CD4-positive, alpha-beta memory T cell (primary cell): ENCODE data around the gene FLYWCH2. TPM values are rescaled to one million over a fixed set of nuclear protein-coding genes. Genes with fewer than 3 reads are reported as not detected.

Source experiments
- CTCF ChIA-PET: fragments of 350-600 bp; sonication (Branson Sonifier 250); formaldehyde crosslinking; loops from one replicate; lab custom pipeline; 2021; ENCODE audit warnings: inconsistent platforms; ENCODE audit not compliant: partially characterized antibody; lab: Charles Lee
- POLR2A ChIA-PET: fragments of 350-600 bp; sonication (Branson Sonifier 250); formaldehyde crosslinking; loops from one replicate; lab custom pipeline; 2021; ENCODE audit not compliant: partially characterized antibody; lab: Charles Lee
- DNase-seq, 5 donors: peaks; one replicate each; pipeline versions ENCODE4 v3.0.0 to v3.0.0-alpha.2; 2020 to 2022; ENCODE audit warnings: mixed read lengths in 1 of 5
- H3K27ac ChIP-seq: one replicate; pipeline ENCODE4 v1.7.0; 2013; ENCODE audit warnings: low read depth, low read length
- H3K27me3 ChIP-seq: 2 replicates; pipeline ENCODE4 v1.7.0; 2013; ENCODE audit warnings: mild to moderate bottlenecking, low read length, moderate library complexity; ENCODE audit not compliant: insufficient read depth
- H3K36me3 ChIP-seq: 2 replicates; pipeline ENCODE4 v1.7.0; 2013; ENCODE audit warnings: mild to moderate bottlenecking, low read length, moderate library complexity; ENCODE audit not compliant: insufficient read depth
- H3K4me1 ChIP-seq: 2 replicates; pipeline ENCODE4 v1.7.0; 2013; ENCODE audit warnings: mild to moderate bottlenecking, low read length, moderate library complexity; ENCODE audit not compliant: insufficient read depth
- H3K4me3 ChIP-seq, 2 donors: one replicate each; pipeline ENCODE4 v1.7.0; 2013; ENCODE audit warnings: low read length in 2 of 2, mild to moderate bottlenecking in 1 of 2
- H3K9me3 ChIP-seq, 2 donors: one replicate each; pipeline ENCODE4 v1.7.0; 2013; ENCODE audit warnings: low read length in 2 of 2, control low read depth in 1 of 2; ENCODE audit not compliant: control insufficient read depth in 1 of 2
- H3K27ac Mint-ChIP-seq, 7 donors: one replicate each; pipeline ENCODE4 v1.8.0; 2020 to 2021; ENCODE audit warnings: mixed read lengths in 7 of 7, mild to moderate bottlenecking in 6 of 7, inconsistent platforms in 3 of 7, moderate library complexity in 3 of 7
- H3K27me3 Mint-ChIP-seq, 2 donors: one replicate each; pipeline ENCODE4 v1.8.0; 2020 to 2021; ENCODE audit warnings: mixed read lengths in 2 of 2
- H3K36me3 Mint-ChIP-seq, 2 donors: one replicate each; pipeline ENCODE4 v1.8.0; 2020 to 2021; ENCODE audit warnings: mixed read lengths in 2 of 2, inconsistent platforms in 1 of 2, mild to moderate bottlenecking in 1 of 2
- H3K4me1 Mint-ChIP-seq, 4 donors: one replicate each; pipeline ENCODE4 v1.8.0; 2020 to 2021; ENCODE audit warnings: mixed read lengths in 4 of 4, mild to moderate bottlenecking in 1 of 4
- H3K4me3 Mint-ChIP-seq, 8 donors: one replicate each; pipeline ENCODE4 v1.8.0; 2020 to 2021; ENCODE audit warnings: mixed read lengths in 8 of 8, mild to moderate bottlenecking in 7 of 8, moderate library complexity in 6 of 8, inconsistent platforms in 3 of 8
- H3K9me3 Mint-ChIP-seq, 8 donors: one replicate each; pipeline ENCODE4 v1.8.0; 2020 to 2021; ENCODE audit warnings: mixed read lengths in 8 of 8, mild to moderate bottlenecking in 5 of 8, inconsistent platforms in 3 of 8, moderate library complexity in 1 of 8
- intact Hi-C: fragments of 100-400 bp; cut with micrococcal nuclease; formaldehyde crosslinking; loops from one replicate; pipeline ENCODE4 v1.15.1; 2023
- polyA plus RNA-seq, 2 donors: library from polyadenylated mRNA; unstranded; fragments of 300-500 nt; fragmentation: Illumina TruSeq; gene quantifications; one replicate each; pipeline ENCODE4 v1.2.3, GENCODE V29; 2021
- total RNA-seq, 2 experiments: library from RNA; stranded (reverse); gene quantifications; one replicate each; pipeline ENCODE4 v1.2.3, GENCODE V29; 2021

FLYWCH2 gene
- total and polyA plus RNA-seq, 4 experiments from 2014 or later, result 21.1 to 27.1 (median 23.7) TPM

DNA sequence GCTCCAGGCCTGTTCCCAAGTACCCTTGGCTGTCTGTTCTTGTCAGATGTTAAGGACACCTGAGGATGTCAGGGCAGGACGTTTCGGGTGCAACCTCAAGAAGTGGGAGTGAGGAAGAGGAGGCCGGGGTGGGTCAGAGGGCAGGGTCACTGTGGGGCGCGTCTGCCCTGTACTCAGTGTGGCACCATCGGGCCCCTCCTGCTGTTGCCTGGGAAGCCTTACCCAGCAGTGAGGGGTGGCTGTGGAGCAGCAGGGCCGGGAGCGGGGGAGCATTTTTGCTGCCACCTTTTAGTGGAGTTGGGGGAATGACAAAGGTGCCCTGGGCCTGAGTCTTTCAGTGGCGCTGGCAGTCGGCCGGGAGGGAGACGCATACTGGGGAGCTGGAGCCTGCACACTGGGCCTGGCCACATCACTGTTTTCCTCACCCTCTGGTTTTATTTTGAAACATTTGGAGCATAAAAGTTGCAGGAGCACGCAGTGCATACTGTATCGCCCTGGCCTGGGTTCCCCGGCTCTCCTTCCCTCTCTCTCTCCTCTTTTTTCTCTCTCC lies 17.6 kb downstream of the FLYWCH2 start:
- intact Hi-C loops, result loop anchor here (10.0 kb wide), 1 partner anchor 124 kb away; the partner anchor contains the start of genes HCFC1R1, THOC6 and TNFRSF12A
- ChIA-PET POLR2A (no interaction called here), CTCF (interaction anchor here (3.6 kb wide), 1 partner anchor 19 kb away, joined by 30 read pairs; no protein-coding TSS in a partner anchor)
- Histone ChIP-seq H3K27me3 (no peaks in the 10 kb centered on the region), H3K27ac (no peak overlapping the region), H3K9me3 (no peaks in the 10 kb centered on the region), H3K4me3 (no peak overlapping the region), H3K36me3 (no peaks in the 10 kb centered on the region), H3K4me1 (peaks cover 5% of the 10 kb centered on the region)
- H3K27ac Mint-ChIP-seq, result no peak overlapping the region
- peaks cover 0 to 2% of the 10 kb centered on the region in 2 donors for H3K36me3 Mint-ChIP-seq
- no peaks in the 10 kb centered on the region for H3K27me3 Mint-ChIP-seq
- H3K4me1 Mint-ChIP-seq, result peaks cover 4 to 16% (median 9%) of the 10 kb centered on the region in 4 donors
- no peaks in the 10 kb centered on the region for H3K9me3 Mint-ChIP-seq
- H3K4me3 Mint-ChIP-seq, result no peak overlapping the region
- DNase-seq, result no peak

DNA sequence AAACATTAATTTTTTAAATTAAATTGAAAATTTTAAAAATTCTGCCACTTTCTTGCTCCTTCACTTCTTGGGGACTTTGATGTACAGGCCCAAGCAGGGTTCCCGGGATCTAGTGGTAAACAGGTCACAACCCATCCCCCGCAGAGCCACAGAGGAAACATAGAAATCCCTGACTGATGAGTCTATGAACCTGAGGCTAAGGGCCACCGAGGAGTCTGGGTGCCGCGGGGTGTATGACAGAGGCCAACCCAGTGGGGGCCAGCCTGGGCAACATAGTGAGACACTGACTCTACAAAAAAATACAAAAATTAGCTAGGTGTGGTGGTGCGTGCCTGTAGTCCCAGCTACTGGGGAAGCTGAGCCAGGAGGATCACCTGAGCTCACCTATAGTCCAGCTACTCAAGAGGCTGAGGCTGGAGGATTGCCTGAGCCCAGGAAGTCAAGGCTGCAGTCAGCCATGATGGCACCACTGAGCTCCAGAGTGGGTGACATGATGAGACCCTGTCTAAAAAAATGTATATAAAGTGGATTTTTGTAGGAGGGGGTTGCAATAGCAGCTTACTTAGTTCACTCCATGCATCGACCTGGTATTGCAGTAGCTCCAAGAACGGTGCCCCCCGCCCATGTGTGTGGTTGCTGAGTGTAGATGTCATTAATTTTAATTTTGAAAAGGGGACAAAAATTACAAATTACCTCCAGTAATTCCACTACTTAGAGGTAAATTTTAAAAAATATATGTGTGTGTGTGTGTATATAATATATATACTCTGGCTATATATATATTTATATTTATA lies 19.5 kb downstream of the FLYWCH2 start:
- no peaks in the 10 kb centered on the region for H3K27me3 Mint-ChIP-seq
- peaks cover 11 to 35% (median 24%) of the 10 kb centered on the region in 4 donors for H3K4me1 Mint-ChIP-seq
- Histone ChIP-seq H3K4me3 (no peak overlapping the region), H3K4me1 (peaks cover 12% of the 10 kb centered on the region), H3K36me3 (no peaks in the 10 kb centered on the region), H3K9me3 (no peaks in the 10 kb centered on the region), H3K27ac (no peak overlapping the region), H3K27me3 (no peaks in the 10 kb centered on the region)
- H3K27ac Mint-ChIP-seq, result peak overlapping the region in 1 of 7 donors; percentile 29
- POLR2A ChIA-PET, result interaction anchor here (1.1 to 1.6 kb wide), 4 partner anchors 15 to 25 kb away, joined by 3 to 6 read pairs (median 4); partner anchors contain the start of gene FLYWCH2
- no peaks in the 10 kb centered on the region for H3K9me3 Mint-ChIP-seq
- H3K4me3 Mint-ChIP-seq, result peak overlapping the region in 1 of 8 donors; percentile 70
- intact Hi-C loops, result loop anchor here (10.0 kb wide), 1 partner anchor 122 kb away; the partner anchor contains the start of genes HCFC1R1, THOC6 and TNFRSF12A
- CTCF ChIA-PET, result interaction anchor here (0.7 to 3.6 kb wide), 7 partner anchors 9 to 80 kb away, joined by 3 to 30 read pairs (median 3); partner anchors contain the start of gene FLYWCH2
- H3K36me3 Mint-ChIP-seq, result no peaks in the 10 kb centered on the region
- DNase-seq, result no peak

DNA sequence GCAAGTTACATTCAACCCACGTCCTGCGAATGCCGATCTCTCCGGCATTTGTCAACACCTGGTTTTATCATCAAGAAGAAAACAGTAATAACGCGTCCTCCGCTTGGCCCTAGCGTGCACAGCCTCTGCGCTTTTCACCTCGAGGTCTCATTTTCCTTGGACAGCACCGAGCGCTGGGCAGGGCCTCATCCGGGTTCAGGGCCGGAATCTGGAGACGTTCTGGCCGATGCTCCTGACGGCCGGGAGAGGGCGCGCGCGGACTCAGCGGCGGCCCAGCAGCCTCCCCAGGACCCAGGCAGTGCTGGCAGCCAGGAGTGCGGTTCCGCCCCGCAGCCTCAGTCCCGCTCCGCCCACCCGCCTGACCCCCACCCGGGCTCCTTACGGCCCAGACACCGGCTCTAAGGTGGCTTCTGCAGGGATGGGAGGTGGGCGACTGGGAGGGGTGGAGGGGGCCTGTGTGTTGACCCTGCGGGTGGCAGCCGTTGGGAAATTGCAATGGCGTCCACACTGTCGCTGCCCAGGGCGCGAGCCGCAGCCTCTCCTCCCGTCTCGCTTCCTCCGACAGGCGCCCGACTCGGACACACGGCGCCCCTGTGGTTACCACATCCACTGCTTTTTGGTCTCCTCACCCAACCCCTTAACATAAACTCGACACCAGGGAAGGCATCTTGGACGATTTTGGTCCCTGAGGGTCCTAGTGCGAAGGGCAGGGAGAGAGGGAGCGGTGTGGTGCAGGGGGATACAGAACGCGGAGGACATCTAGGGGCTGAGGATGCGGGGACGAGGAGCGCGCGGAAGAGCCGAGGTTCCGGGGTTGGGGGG lies 21.3 kb downstream of the FLYWCH2 start:
- Histone ChIP-seq H3K27me3 (no peaks in the 10 kb centered on the region), H3K4me3 (peak overlapping the region; percentile 72 to 84), H3K36me3 (no peaks in the 10 kb centered on the region), H3K27ac (peak overlapping the region; percentile 63), H3K4me1 (peaks cover 12% of the 10 kb centered on the region), H3K9me3 (no peaks in the 10 kb centered on the region)
- peak; percentile 75 to 80 (median 76) for DNase-seq
- Mint-ChIP-seq H3K36me3 (no peaks in the 10 kb centered on the region), H3K9me3 (no peaks in the 10 kb centered on the region), H3K4me3 (peak overlapping the region; percentile 88 to 96 (median 92)), H3K4me1 (peaks cover 11 to 35% (median 25%) of the 10 kb centered on the region in 4 donors), H3K27me3 (no peaks in the 10 kb centered on the region), H3K27ac (peak overlapping the region; percentile 82 to 92 (median 86))
- CTCF ChIA-PET, result interaction anchor here (0.7 to 3.6 kb wide), 4 partner anchors 15 to 24 kb away, joined by 3 to 30 read pairs (median 8); partner anchors contain the start of gene FLYWCH2
- intact Hi-C loops, result loop anchor here (1.0 to 10.0 kb wide), 4 partner anchors 15 to 120 kb away; partner anchors contain the start of genes FLYWCH2, HCFC1R1, THOC6 and TNFRSF12A
- POLR2A ChIA-PET, result interaction anchor here (0.7 kb wide), 1 partner anchor 20 kb away, joined by 4 read pairs; no protein-coding TSS in a partner anchor

DNA sequence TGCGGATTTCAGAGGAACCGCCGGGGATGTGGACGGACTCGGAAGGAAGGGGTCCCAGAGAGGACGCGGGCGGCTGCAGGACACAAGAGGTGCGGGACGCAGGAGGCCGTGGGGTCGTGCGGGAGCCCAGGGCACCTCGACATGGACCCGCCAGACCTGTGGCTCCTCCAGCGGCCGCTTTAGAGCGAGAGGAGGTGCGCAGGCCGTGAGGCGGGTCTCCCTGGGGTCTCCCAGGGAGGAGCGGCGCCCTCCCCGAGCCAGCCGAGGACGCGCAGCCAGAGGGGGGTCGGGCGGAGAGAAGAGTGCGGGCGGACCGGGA lies 21.9 kb downstream of the FLYWCH2 start:
- CTCF ChIA-PET, result no interaction called here
- POLR2A ChIA-PET, result interaction anchor here (1.9 to 2.9 kb wide), 2 partner anchors 22 to 230 kb away, joined by 5 to 26 read pairs; partner anchors contain the start of genes FLYWCH2 and ZNF213
- Mint-ChIP-seq H3K4me1 (peaks cover 11 to 35% (median 25%) of the 10 kb centered on the region in 4 donors), H3K4me3 (peak overlapping the region; percentile 88 to 96 (median 92)), H3K27ac (peak overlapping the region in 6 of 7 donors; percentile 61 to 92 (median 86)), H3K9me3 (no peaks in the 10 kb centered on the region), H3K27me3 (no peaks in the 10 kb centered on the region), H3K36me3 (no peaks in the 10 kb centered on the region)
- Histone ChIP-seq H3K27me3 (no peaks in the 10 kb centered on the region), H3K27ac (peak overlapping the region; percentile 63), H3K4me1 (peaks cover 12% of the 10 kb centered on the region), H3K9me3 (no peaks in the 10 kb centered on the region), H3K4me3 (peak overlapping the region; percentile 72 to 84), H3K36me3 (no peaks in the 10 kb centered on the region)
- DNase-seq, result no peak
- intact Hi-C loops, result loop anchor here (1.0 to 10.0 kb wide), 4 partner anchors 14 to 120 kb away; partner anchors contain the start of genes FLYWCH2, HCFC1R1, THOC6 and TNFRSF12A

DNA sequence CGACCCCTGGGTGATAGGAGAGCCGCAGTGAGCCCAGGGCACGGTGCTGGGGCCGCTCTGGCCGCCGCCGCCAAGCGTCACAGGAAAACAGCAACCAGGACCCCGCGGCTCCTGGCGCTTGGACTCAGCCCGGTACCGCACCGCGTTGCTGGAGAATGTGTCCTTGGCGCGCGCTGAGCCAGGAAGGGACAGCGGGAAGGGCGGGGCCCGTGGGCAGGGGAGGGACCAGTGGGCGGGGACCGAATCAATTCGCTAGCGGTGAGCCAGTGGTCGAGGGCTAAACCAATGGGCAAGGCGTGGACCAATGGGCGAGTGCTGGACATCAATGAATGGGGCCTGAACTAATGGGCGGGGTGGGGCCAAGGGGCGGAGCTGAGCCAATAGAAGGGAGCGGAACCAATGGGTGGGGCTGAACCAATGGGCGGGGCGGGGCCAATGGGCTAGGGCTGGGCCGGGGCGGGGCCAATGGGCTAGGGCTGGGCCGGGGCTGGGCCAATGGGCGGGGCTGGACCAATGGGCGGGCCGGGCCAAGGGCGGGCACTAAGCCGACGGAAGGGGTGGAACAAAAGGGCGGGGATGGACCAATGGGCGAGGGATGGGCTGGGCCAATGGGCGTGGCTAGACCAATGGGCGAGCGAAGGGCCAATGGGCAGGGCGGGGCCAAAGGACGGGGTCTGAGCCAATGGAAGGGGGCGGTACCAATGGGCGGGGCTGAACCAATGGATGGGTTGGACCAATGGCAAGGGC lies 22.4 kb downstream of the FLYWCH2 start:
- H3K4me1 Mint-ChIP-seq, result peaks cover 11 to 35% (median 25%) of the 10 kb centered on the region in 4 donors
- H3K36me3 ChIP-seq, result no peaks in the 10 kb centered on the region
- H3K27me3 Mint-ChIP-seq, result no peaks in the 10 kb centered on the region
- no peaks in the 10 kb centered on the region for H3K27me3 ChIP-seq
- peaks cover 12% of the 10 kb centered on the region for H3K4me1 ChIP-seq
- H3K4me3 ChIP-seq, result peak overlapping the region; percentile 72 to 84
- H3K27ac ChIP-seq, result peak overlapping the region; percentile 63
- H3K9me3 Mint-ChIP-seq, result no peaks in the 10 kb centered on the region
- DNase-seq, result peak; percentile 85 to 91 (median 88)
- peak overlapping the region; percentile 77 to 96 (median 92) for H3K27ac Mint-ChIP-seq
- CTCF ChIA-PET, result interaction anchor here (0.9 to 3.2 kb wide), 8 partner anchors 8 to 37 kb away, joined by 3 to 17 read pairs (median 6); partner anchors contain the start of gene FLYWCH2
- intact Hi-C loops, result loop anchor here (2.0 to 10.0 kb wide), 2 partner anchors 21 to 119 kb away; partner anchors contain the start of genes HCFC1R1, THOC6 and TNFRSF12A
- POLR2A ChIA-PET, result interaction anchor here (1.1 to 2.9 kb wide), 4 partner anchors 22 to 377 kb away, joined by 3 to 26 read pairs (median 6); partner anchors contain the start of genes FLYWCH2 and ZNF213
- H3K4me3 Mint-ChIP-seq, result peak overlapping the region; percentile 88 to 96 (median 92)
- H3K36me3 Mint-ChIP-seq, result no peaks in the 10 kb centered on the region
- no peaks in the 10 kb centered on the region for H3K9me3 ChIP-seq
